H1 (cell line): Measurements from ENCODE around the gene SNAP29. TPM values are rescaled to one million over a fixed set of nuclear protein-coding genes. Genes with fewer than 3 reads are reported as not detected.

Experiments
- BCL11A ChIP-seq, 2 experiments: IDR thresholded peaks; one replicate each; pipeline ENCODE4 v1.6.1; 2011; ENCODE audit warnings: low read depth in 2 of 2, low read length in 2 of 2, mild to moderate bottlenecking in 2 of 2
- CEBPB ChIP-seq: IDR thresholded peaks from 2 replicates; pipeline ENCODE4 v1.6.1; 2012; ENCODE audit warnings: low read depth, low read length
- EZH2 ChIP-seq: fragments of 200-600 bp; sonication (generic); IDR thresholded peaks from 2 replicates; pipeline ENCODE4 v1.7.1; 2012; ENCODE audit warnings: low read depth, mild to moderate bottlenecking, moderate library complexity, low read length, inconsistent platforms; ENCODE audit not compliant: severe bottlenecking
- KDM4A ChIP-seq: IDR thresholded peaks from one replicate; pipeline ENCODE4 v1.7.1; 2012; ENCODE audit warnings: low read depth, mild to moderate bottlenecking, moderate library complexity, low read length, inconsistent platforms; ENCODE audit not compliant: severe bottlenecking
- KDM5A ChIP-seq: fragments of 200-600 bp; IDR thresholded peaks from 2 replicates; pipeline ENCODE4 v1.7.1; 2012; ENCODE audit warnings: mild to moderate bottlenecking, low read length, inconsistent platforms, mixed read lengths
- ZNF274 ChIP-seq: IDR thresholded peaks from 2 replicates; pipeline ENCODE4 v1.7.0; 2012; ENCODE audit warnings: low read length, borderline replicate concordance; ENCODE audit errors: extremely low read depth
- polyA plus RNA-seq, 7 experiments: library from polyadenylated mRNA; depleted of rRNA in 3 of 7; stranded (reverse) in 5 of 7; unstranded in 2 of 7; fragments of >200 nt in 5 of 7; fragments of 200-250 nt in 2 of 7; gene quantifications; 1 replicate in 5 of 7; 2 replicates in 1 of 7; 4 replicates in 1 of 7; pipeline versions ENCODE4 v1.2.1 to v1.2.3, GENCODE V29; 2011 to 2013; ENCODE audit warnings: missing spikeins in 2 of 7, mixed read lengths in 2 of 7
- total RNA-seq: library from RNA; stranded (reverse); fragmentation: NEBNext Ultra II Directional; extraction: Animal tissue kit (Norgen Biotek cat#: 25700); gene quantifications from 2 replicates; pipeline ENCODE4 v1.2.1, GENCODE V29; 2021
- TF ChIP-seq, protein P1 (sequence below): IDR thresholded peaks from 2 replicates; pipeline ENCODE4 v1.6.1; 2012; ENCODE audit warnings: inconsistent platforms

The SNAP29 gene
- total and polyA plus RNA-seq, 2 of the 8 experiments (the other 6 are each of a cell fraction or from before 2014, with no cell fraction given): 11.8 to 15.0 TPM

DNA sequence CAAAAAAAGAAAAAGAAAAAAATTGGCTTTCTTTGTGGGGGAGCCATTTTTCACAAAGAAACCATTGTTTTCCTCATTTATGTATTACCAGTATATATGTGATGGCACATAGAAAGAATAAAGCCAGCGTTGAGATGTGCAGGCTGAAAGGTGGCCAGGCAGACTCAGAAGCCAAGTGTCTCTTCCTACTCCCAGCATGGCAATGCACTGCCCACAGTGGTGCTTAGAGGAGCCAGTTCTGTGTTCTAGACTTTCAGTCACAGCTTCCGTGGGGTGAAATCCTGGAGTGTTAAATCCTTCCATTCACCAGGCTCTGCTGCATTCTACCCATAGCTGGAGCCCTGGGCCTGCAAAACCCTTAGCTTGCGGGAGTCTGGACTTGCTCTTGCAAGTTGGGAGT, 18.9 kb downstream of the SNAP29 start (continued):
- TF ChIP-seq, protein P1, sequence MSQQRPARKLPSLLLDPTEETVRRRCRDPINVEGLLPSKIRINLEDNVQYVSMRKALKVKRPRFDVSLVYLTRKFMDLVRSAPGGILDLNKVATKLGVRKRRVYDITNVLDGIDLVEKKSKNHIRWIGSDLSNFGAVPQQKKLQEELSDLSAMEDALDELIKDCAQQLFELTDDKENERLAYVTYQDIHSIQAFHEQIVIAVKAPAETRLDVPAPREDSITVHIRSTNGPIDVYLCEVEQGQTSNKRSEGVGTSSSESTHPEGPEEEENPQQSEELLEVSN: no peak
- TF ChIP-seq EZH2 (no peak), BCL11A (IDR thresholded peaks at IDR 0.05; ENCODE audit: low read depth in 2 of 2, low read length in 2 of 2) (no peak), CEBPB (no peak), KDM4A (no peak), KDM5A (no peak), ZNF274 (no peak)
